Loucy (cell line): ENCODE data around the gene BTF3L4.
"Not testable (repeated sequence)": the region's sequence is repeated elsewhere in the genome, so short reads cannot be mapped to it uniquely, and the experiment has no call there.

ENCODE experiments used
- H2AFZ ChIP-seq: fragments of 200-600 bp; sonication (generic); 2 replicates; pipeline ENCODE4 v1.6.0; 2016; ENCODE audit warnings: antibody characterized with exemption, mild to moderate bottlenecking, low read length, moderate library complexity
- H3F3A ChIP-seq: fragments of 200-600 bp; 2 replicates; pipeline ENCODE4 v1.6.0; 2016; ENCODE audit warnings: antibody characterized with exemption, low read depth, mild to moderate bottlenecking
- H3K27me3 ChIP-seq: fragments of 200-600 bp; sonication (generic); 2 replicates; pipeline ENCODE4 v1.6.1; 2014; ENCODE audit warnings: low read length, mild to moderate bottlenecking; ENCODE audit not compliant: insufficient read depth, poor library complexity, severe bottlenecking
- H3K36me3 ChIP-seq: fragments of 200-600 bp; sonication (generic); 2 replicates; pipeline ENCODE4 v1.6.1; 2016; ENCODE audit warnings: low read length; ENCODE audit not compliant: insufficient read depth
- H3K4me1 ChIP-seq: fragments of 200-600 bp; sonication (generic); 2 replicates; pipeline ENCODE4 v1.5.1; 2014; ENCODE audit warnings: low read length, mild to moderate bottlenecking; ENCODE audit not compliant: insufficient read depth, poor library complexity, severe bottlenecking
- H3K4me2 ChIP-seq: fragments of 200-600 bp; sonication (generic); 2 replicates; pipeline ENCODE4 v1.6.0; 2014; ENCODE audit warnings: antibody characterized with exemption, low read length, low read depth, mild to moderate bottlenecking; ENCODE audit not compliant: poor library complexity, severe bottlenecking
- H3K4me3 ChIP-seq: fragments of 200-600 bp; sonication (generic); 2 replicates; pipeline ENCODE4 v1.5.1; 2014; ENCODE audit warnings: low read length, mild to moderate bottlenecking, mixed read lengths; ENCODE audit not compliant: poor library complexity, severe bottlenecking
- H3K79me2 ChIP-seq: fragments of 200-600 bp; sonication (generic); 2 replicates; pipeline ENCODE4 v1.6.1; 2014; ENCODE audit warnings: low read length; ENCODE audit not compliant: insufficient read depth
- H3K9ac ChIP-seq: fragments of 200-600 bp; sonication (generic); 2 replicates; pipeline ENCODE4 v1.6.0; 2014; ENCODE audit warnings: mild to moderate bottlenecking, low read depth, low read length, moderate library complexity; ENCODE audit not compliant: poor library complexity, severe bottlenecking
- H3K9me2 ChIP-seq: fragments of 200-600 bp; sonication (generic); replicated peaks from 2 replicates; pipeline ENCODE4 v1.6.1; 2016; ENCODE audit warnings: low read depth, low read length, mixed read lengths
- H3K9me3 ChIP-seq: fragments of 200-600 bp; sonication (generic); 2 replicates; pipeline ENCODE4 v1.6.1; 2014; ENCODE audit warnings: mild to moderate bottlenecking, antibody characterized with exemption, low read length, low read depth; ENCODE audit not compliant: insufficient read depth
- H4K20me1 ChIP-seq: fragments of 200-600 bp; sonication (generic); 2 replicates; pipeline ENCODE4 v1.6.0; 2014; ENCODE audit warnings: antibody characterized with exemption, low read length, mild to moderate bottlenecking; ENCODE audit not compliant: insufficient read depth, poor library complexity, severe bottlenecking
- EZH2phosphoT487 ChIP-seq: fragments of 200-600 bp; IDR thresholded peaks from 2 replicates; pipeline ENCODE4 v1.6.1; 2018; ENCODE audit warnings: antibody characterized with exemption, mild to moderate bottlenecking, moderate library complexity, borderline replicate concordance
- TF ChIP-seq, protein P1 (sequence below): fragments of 200-600 bp; sonication (generic); conservative IDR thresholded peaks from 2 replicates; pipeline ENCODE4 v1.5.1; 2014; ENCODE audit warnings: mild to moderate bottlenecking, antibody characterized with exemption, low read length

Gene BTF3L4

DNA sequence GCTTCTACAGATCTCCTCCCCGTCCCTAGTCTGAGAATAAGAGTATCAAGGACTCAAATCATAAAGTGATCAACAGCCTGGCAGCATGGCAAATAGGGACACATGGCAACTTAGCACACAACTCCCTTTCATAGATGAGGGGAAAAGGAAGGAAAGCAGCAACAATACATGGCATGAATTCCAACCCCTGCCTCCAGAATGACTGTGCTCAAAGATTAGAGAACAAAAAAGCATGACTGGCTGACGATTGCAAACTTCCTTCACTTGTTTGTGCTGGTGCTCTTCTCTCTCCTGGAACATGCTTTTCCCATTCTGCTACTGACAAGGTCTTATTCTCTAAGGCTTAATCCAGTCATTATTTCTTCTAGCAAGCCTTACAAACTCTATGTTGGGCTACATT lies 34.0 kb upstream of the BTF3L4 start:
- Histone ChIP-seq H3K27me3 (no peaks in the 10 kb centered on the region), H3K4me3 (no peak overlapping the region), H3F3A (no peaks in the 10 kb centered on the region), H3K4me2 (no peak overlapping the region), H3K9me2 (no peaks in the 10 kb centered on the region), H2AFZ (no peak overlapping the region), H4K20me1 (no peaks in the 10 kb centered on the region), H3K36me3 (peaks cover 51% of the 10 kb centered on the region; the same call in 1 of the 2 replicates), H3K9ac (no peak overlapping the region), H3K4me1 (no peaks in the 10 kb centered on the region), H3K9me3 (no peaks in the 10 kb centered on the region), H3K79me2 (no peaks in the 10 kb centered on the region)
- no peak for TF ChIP-seq EZH2phosphoT487
- TF ChIP-seq, protein P1, sequence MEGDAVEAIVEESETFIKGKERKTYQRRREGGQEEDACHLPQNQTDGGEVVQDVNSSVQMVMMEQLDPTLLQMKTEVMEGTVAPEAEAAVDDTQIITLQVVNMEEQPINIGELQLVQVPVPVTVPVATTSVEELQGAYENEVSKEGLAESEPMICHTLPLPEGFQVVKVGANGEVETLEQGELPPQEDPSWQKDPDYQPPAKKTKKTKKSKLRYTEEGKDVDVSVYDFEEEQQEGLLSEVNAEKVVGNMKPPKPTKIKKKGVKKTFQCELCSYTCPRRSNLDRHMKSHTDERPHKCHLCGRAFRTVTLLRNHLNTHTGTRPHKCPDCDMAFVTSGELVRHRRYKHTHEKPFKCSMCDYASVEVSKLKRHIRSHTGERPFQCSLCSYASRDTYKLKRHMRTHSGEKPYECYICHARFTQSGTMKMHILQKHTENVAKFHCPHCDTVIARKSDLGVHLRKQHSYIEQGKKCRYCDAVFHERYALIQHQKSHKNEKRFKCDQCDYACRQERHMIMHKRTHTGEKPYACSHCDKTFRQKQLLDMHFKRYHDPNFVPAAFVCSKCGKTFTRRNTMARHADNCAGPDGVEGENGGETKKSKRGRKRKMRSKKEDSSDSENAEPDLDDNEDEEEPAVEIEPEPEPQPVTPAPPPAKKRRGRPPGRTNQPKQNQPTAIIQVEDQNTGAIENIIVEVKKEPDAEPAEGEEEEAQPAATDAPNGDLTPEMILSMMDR: no peak

DNA sequence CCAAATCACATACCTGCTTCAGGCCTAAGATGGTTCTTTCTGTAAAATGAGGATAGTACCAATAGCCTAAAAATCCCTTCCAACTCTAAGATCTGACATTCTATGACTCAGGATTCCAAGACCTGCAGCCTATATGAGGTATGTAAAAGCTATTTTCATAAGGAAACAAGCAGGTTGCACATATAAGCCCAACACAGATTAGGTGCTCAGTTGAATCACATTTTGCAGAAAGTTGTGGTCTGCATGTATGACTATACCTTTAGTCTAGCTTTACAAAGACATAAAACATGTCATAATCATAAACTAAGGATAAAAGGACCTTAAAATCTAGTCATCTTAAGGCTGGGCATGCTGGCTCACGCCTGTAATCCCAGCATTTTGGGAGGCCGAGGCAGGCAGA lies 29.8 kb upstream of the BTF3L4 start:
- Histone ChIP-seq H2AFZ (no peak overlapping the region), H3K9me3 (no peaks in the 10 kb centered on the region), H3K4me2 (no peak overlapping the region), H4K20me1 (peaks cover 10% of the 10 kb centered on the region), H3K4me1 (peaks cover 18% of the 10 kb centered on the region), H3K9ac (no peak overlapping the region), H3K4me3 (no peak overlapping the region), H3F3A (no peaks in the 10 kb centered on the region), H3K27me3 (no peaks in the 10 kb centered on the region), H3K9me2 (no peaks in the 10 kb centered on the region), H3K79me2 (peaks cover 11% of the 10 kb centered on the region), H3K36me3 (peaks cover 42% of the 10 kb centered on the region; the same call in 1 of the 2 replicates)
- TF ChIP-seq, protein P1: no peak
- TF ChIP-seq EZH2phosphoT487: no peak

DNA sequence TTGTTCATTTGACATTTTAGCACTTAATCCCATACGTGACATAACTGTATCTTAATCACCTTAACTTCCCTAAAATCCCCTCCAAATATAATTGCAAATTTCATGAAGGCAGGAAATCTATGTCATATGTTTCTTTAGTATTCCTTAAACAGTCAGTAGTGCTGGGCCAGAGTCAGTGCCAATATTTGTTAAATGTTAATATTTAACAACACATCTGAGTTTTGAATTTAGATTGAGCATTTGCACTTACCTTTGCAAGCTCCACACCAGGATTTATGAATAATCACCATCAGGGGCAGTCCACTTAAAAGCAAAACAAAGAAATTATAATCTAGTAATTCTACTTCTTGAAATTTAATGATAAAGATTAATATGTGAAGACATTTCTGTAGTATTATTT lies 27.8 kb upstream of the BTF3L4 start:
- Histone ChIP-seq H3K4me3 (no peak overlapping the region), H3K9me3 (no peaks in the 10 kb centered on the region), H3K4me2 (no peak overlapping the region), H3K9me2 (no peaks in the 10 kb centered on the region), H3K27me3 (no peaks in the 10 kb centered on the region), H3K79me2 (peaks cover 32% of the 10 kb centered on the region), H3K4me1 (peaks cover 34% of the 10 kb centered on the region), H2AFZ (no peak overlapping the region), H3K9ac (no peak overlapping the region), H3F3A (no peaks in the 10 kb centered on the region), H3K36me3 (peaks cover 24% of the 10 kb centered on the region; the same call in 1 of the 2 replicates), H4K20me1 (peaks cover 26% of the 10 kb centered on the region)
- TF ChIP-seq, protein P1: no peak
- no peak for TF ChIP-seq EZH2phosphoT487

DNA sequence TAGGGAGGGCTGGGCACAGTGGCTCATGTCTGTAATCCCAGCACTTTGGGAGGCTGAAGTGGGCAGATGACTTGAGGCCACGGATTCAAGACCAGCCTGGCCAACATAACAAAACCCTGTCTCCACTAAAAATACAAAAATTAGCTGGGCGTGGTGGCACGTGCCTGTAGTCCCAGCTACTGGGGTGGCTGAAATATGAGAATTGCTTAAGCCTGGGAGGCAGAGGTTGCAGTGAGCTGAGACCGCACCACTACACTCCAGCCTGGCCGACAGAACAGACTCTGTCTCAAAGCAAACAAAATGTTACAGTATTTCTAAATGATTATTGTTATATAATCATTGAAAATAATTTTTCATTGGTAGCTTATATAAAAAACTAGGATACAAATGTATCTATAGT lies 27.3 kb upstream of the BTF3L4 start:
- Histone ChIP-seq H3K79me2 (peaks cover 33% of the 10 kb centered on the region), H3K36me3 (peaks cover 19% of the 10 kb centered on the region; the same call in 1 of the 2 replicates), H3K4me1 (peaks cover 35% of the 10 kb centered on the region), H4K20me1 (peaks cover 26% of the 10 kb centered on the region)
- H3K9me2 ChIP-seq, H3F3A ChIP-seq, H3K9ac ChIP-seq, H3K4me2 ChIP-seq, H2AFZ ChIP-seq, H3K27me3 ChIP-seq, H3K4me3 ChIP-seq, H3K9me3 ChIP-seq: not testable (repeated sequence)
